ENCODE data around the gene ASPM.
"Not testable (repeated sequence)": the region's sequence is repeated elsewhere in the genome, so short reads cannot be mapped to it uniquely, and the experiment has no call there.

ASPM gene

DNA sequence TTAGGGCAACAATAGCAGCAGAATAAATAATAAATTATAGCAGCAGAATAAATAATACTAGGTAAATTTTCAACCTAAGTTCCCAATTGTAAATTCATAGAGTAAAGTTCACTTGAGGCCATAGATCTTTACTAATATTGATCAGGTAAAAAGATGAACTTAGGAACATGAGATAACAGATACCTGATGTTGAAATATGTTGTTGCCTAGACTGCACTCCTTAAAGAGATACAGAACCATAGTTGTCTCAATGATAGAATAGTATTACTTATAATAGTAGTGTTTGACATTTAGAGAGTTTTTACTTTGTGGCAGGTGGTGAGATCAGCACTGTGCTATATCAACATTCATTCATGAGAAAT lies 79.0 kb downstream of the ASPM start:
- DNase-seq = no peak

DNA sequence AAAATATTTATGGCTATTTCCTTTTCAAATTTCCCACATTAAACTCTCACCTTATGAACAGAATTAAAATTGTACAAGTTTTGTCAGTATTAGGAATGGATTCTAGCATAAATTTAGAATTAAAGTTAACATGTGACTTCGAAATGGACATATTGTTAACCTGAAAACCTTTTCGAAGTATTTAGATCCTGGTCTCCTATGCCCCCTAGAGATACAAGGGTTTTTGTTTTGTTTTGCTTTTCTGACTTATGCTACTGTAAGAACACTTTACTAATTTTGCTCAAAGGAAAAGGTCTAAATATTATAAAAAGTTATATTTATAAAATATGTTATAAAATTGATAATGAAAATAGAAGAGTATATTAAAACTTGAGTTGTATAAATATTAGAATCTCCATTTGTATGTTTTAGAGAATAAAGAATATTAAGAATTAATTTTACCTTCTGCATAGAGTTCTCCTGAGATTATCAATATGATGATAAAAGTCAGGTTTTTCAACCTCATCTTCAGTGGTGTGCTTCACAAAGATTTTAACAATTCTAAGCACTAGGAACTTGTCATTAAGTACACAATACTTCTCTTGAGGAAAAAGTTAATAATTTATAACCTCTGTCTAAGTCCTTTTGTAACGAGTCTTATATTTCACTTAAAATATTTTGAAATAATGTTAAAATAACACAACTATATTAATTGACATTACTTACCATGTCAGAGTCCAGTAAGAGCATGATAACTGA lies 79.6 kb downstream of the ASPM start, which contains the start of gene F13B:
TSS of gene F13B (minus strand) at position 542 of the 738 bp plus-strand sequence. CDS start at position 505, 37 bp downstream.
- DNase-seq = no peak

DNA sequence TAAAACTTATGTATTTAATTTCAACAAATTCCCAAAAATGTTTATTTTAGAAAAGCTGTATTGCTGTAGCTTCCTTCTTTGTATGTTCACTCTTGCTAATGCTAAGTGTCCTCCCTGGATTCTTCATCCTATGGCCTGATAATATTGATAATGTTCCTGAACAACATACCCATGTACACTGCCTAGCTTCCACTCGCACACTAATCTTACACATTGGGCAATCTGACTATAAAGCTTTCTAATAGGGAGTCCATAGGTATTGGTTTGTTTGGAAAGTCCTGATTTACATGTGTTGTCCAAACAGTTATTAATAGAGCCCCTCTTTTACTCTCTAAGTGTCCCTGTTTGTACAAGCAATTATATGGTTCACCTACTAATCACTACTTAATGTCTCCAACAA lies 80.2 kb downstream of the ASPM start:
- DNase-seq = no peak

DNA sequence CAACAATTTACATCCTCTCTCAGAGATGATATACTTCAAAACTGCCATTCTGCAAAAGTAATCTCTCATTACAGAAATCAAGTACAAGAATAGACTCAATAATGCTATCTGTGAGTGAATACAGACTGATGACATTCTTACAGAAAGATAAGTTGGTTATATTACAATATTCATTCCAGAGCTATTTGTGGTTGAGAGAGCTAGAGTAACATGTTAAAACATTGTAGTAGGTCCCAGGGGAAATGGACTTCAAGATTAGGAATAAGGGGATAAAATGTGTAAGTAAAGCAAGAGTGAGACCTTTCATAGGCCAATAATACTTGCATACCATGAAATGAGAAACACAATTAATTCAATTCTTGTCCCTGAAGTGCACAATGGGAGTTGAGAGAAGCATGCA lies 80.9 kb downstream of the ASPM start:
- DNase-seq = no peak

DNA sequence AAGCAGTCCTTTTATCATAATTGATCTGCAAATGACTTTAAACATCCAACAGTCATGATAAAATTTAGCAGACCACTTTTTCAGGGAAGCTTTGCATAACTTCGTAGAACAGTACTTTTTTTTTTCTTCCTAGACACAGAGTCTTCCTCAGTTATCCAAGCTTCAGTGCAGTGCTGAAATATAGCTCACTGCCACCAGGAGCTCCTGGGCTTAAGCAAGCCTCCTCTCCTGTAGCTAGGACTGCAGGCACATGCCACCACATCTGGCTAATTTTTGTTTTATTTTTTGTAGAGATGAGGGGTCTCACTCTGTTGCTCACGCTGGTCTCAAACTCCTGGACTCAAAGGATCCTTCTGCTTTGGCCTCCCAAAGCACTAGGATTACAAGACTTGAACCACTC lies 83.3 kb downstream of the ASPM start:
- no peak for DNase-seq

DNA sequence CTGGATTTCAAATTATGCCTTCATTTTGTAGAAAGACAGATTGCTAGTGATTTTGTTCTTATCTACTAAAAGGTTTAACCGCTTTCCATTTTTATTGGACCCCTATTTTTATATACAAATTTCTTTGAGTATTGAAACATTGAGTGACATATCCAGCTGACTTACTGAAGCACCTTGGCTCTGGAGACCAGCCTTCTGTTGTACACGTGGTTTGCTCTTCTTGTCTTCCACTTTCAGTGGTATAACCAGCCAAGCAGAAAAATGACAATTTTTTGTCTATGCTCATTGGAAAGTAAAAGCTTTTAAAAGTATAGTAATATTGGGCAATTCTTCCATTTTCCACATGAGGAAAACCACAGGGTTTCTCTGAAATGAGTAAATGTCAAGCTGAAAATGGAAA lies 83.8 kb downstream of the ASPM start:
- DNase-seq = no peak

DNA sequence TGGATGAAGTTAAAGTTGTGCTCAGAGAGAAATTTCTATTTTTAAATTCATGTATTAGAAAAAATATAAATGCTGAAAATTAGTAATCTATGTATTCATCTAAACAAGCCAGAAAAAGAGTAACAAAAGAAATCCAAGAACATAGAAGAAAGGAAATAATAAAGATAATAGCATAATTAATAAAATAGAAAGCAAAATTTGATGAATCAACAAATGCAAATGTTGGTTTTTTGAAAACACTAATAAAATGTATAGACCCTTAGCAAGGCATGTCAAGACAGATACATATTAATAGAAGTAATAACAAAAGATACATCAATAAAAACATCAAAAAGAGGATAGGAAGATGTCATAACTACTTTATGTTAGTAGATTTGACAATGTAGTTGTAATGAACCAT lies 97.4 kb downstream of the ASPM start:
- DNase-seq = no peak

DNA sequence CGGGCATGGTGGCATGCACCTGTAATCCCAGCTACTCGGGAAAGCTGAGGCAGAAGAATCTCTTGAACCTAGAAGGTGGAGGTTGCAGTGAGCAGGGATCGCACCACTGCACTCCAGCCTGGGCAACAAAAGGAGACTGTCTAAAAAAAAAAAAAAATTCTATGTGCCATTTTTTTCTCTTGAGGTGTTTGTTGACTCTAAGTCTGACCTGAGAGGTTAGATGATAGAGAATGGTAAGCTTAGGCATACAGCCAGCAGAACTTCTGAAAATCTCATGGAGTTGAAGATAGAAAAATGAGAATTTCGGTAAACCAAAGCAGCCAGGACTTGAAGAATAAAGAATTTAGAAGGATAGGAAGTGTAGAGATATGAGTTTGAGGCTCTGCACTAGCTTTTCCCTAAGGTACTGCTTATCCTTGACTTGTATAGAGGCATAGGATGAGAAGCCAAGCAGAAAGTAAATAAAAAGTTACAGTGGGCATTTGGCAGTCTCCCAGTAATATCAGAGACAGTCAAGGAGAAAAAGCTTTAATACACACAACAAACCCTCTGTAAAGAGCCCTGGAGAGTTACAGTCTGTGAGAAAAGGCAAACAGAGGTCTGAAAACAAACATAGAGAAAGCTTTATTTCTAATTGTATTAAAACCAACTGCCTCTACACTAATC lies 103.7 kb downstream of the ASPM start:
- no peak for DNase-seq

DNA sequence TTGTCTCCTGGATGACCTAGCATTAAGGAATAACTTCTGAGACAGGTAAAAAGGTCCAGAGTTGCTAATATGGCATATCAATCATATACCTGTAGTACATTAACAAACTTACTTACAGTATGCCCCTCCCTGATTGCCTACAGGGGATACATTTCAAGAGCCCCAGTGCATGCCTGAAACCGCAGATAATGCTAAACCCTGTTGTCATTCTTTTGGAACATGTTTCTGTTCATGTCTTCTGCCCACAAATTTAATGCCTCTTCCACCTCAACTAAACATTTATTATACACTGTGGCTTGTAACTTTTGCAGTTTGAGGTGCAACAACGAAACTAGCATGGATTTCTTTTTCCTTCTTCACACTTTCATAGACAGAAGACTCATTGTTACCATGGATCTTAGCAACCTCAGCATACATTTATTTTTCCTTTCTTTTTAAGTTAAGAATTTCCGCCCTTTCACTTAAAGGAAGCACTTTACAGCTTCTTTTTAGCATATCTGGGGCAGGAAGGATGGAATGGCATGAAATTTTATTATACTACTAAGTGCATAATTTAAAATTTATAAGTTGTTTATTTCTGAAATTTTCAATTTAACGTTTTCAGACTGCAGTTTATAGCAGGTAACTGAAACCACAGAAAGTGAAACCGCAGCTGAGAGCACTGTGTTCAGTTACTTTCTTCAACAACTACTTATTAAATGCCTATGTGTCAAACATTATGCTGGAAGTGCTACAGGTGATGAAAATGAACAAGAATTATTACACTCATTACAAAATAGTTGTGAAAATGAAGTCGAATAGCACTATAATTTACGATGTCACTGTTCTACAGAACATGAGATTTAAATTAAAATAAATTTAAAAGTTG lies 104.7 kb downstream of the ASPM start:
- no peak for DNase-seq

DNA sequence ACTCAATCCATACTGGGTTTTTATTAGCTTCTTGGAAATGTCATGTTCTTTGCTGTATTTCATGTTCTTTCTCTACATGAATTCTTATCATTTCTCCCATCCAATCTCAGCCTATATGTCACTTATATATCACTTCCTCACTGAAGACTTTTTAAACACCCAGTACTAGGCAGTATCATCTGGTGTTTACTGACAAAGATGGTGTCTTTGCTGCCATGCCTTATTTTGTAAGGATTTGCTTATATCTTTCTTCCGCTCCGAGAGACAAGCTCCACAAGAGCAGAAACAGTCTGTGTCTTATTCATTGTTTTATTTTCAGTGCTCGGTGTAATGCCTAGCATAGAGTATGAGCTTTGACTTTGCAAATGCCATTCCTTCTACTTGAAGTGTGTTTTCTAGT lies 109.6 kb downstream of the ASPM start:
- DNase-seq = no peak

DNA sequence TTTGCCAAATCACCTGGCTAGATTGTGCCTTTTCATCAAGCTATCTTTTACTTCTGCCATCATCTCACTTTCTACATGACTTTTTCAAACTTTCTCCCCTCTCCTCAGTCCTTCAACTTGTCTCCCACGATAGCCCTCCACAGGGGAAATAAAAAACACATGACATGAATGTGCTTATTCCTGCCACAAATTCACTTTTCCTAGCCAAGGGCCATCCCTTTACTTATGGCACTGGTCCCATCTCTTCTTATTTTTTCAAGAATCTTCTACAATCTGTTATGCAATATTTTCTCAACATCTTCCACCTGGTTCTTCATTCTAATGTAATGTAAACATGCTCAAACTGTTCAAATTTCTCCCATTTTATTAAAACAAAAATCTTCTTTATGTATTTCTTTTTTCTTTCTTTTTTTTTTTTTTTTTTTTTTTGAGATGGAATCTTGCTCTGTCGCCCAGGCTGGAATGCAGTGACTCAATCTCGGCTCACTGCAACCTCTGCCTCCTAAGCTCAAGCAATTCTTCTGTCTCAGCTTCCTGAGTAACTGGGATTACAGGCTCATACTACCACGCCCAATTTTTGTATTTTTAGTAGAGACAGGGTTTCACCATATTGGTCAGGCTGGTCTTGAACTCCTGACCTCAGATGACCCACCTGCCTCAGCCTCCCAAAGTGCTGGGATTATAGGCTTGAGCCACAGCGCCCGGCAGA lies 111.7 kb downstream of the ASPM start:
- not testable (repeated sequence) for DNase-seq

All from inflammatory macrophage treated with lipopolysaccharide for 1 hour (primary cell).